Stromal cell of bone marrow (primary cell): Measurements from ENCODE around the gene PAGR1.
A peak's percentile ranks its signal among the peaks of the same experiment; 100 is the strongest.
"Not testable (repeated sequence)": the region's sequence is repeated elsewhere in the genome, so short reads cannot be mapped to it uniquely, and the experiment has no call there.

ENCODE experiments used
- DNase-seq: peaks from one replicate; pipeline ENCODE4 v3.0.0-alpha.2; 2012; ENCODE audit warnings: low read depth

The PAGR1 gene

GRCh38 chr16:29812754-29813643 is 3.0 kb upstream of the PAGR1 start:
- DNase-seq: no peak

- DNase-seq: no peak
Observed at GRCh38 chr16:29813644-29814562, 2.0 kb upstream of the PAGR1 start.

- no peak for DNase-seq
Observed at GRCh38 chr16:29814592-29814991, 1.4 kb upstream of the PAGR1 start.

GRCh38 chr16:29815032-29815721 is 775 bp upstream of the PAGR1 start:
- DNase-seq: no peak

- DNase-seq: no peak
Observed at GRCh38 chr16:29816694-29817441, 916 bp downstream of the PAGR1 start.

GRCh38 chr16:29818082-29818481 is 2.1 kb downstream of the PAGR1 start:
- no peak for DNase-seq

GRCh38 chr16:29819506-29819905 is 3.6 kb downstream of the PAGR1 start:
- DNase-seq: no peak

- DNase-seq: no peak
Observed at GRCh38 chr16:29820271-29820701, 4.3 kb downstream of the PAGR1 start, which contains the start of gene MVP. Gene MVP, plus strand, starts transcription at chr16:29820462. Its CDS starts 10,088 bp downstream, at chr16:29830550.

GRCh38 chr16:29820730-29821642 is 5.0 kb downstream of the PAGR1 start:
- no peak for DNase-seq

GRCh38 chr16:29821643-29822115 is 5.7 kb downstream of the PAGR1 start:
- DNase-seq: no peak

GRCh38 chr16:29824589-29825144 is 8.7 kb downstream of the PAGR1 start:
- DNase-seq: no peak

- peak; percentile 81 for DNase-seq
Observed at GRCh38 chr16:29825145-29826044, 9.4 kb downstream of the PAGR1 start.

GRCh38 chr16:29826342-29826695 is 10.4 kb downstream of the PAGR1 start:
- no peak for DNase-seq

- no peak for DNase-seq
Observed at GRCh38 chr16:29830774-29831173, 14.8 kb downstream of the PAGR1 start.

GRCh38 chr16:29831490-29831889 is 15.5 kb downstream of the PAGR1 start:
- no peak for DNase-seq

- DNase-seq: not testable (repeated sequence)
Observed at GRCh38 chr16:29833219-29833618, 17.3 kb downstream of the PAGR1 start.

GRCh38 chr16:29834079-29834478 is 18.1 kb downstream of the PAGR1 start:
- DNase-seq: no peak

- no peak for DNase-seq
Observed at GRCh38 chr16:29835926-29836325, 20.0 kb downstream of the PAGR1 start.

GRCh38 chr16:29836623-29837022 is 20.7 kb downstream of the PAGR1 start:
- DNase-seq: no peak
